GM12873 (cell line): ENCODE measurements around the gene RBFOX2.

Experiments used
- TF ChIP-seq, protein P1 (sequence below): IDR thresholded peaks from 2 replicates; pipeline ENCODE4 v1.5.1; 2012; ENCODE audit warnings: low read depth, mild to moderate bottlenecking, moderate library complexity, low read length, control low read depth; ENCODE audit not compliant: insufficient read depth; ENCODE audit errors: missing control alignments

Gene RBFOX2

DNA sequence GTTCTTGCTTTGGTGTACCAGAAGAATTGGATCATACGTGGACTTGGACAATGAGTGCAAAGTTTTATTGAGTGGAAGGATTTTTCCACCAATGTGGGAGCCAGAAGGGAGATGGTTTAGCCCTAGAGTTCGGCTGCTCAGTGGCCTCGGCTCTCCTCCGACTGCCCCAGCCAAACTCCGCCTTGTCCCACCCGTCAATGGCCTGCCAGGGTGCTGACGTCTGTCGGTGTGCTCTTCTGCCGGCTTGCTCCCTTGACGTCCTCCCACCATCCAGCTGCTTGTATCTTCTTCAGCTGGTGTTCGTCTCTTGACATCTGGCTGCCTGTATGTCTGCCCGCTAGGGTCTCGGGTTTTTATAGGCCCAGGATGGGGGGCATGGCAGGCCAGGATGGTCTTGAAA, 156.2 kb downstream of the RBFOX2 start:
- TF ChIP-seq, protein P1, sequence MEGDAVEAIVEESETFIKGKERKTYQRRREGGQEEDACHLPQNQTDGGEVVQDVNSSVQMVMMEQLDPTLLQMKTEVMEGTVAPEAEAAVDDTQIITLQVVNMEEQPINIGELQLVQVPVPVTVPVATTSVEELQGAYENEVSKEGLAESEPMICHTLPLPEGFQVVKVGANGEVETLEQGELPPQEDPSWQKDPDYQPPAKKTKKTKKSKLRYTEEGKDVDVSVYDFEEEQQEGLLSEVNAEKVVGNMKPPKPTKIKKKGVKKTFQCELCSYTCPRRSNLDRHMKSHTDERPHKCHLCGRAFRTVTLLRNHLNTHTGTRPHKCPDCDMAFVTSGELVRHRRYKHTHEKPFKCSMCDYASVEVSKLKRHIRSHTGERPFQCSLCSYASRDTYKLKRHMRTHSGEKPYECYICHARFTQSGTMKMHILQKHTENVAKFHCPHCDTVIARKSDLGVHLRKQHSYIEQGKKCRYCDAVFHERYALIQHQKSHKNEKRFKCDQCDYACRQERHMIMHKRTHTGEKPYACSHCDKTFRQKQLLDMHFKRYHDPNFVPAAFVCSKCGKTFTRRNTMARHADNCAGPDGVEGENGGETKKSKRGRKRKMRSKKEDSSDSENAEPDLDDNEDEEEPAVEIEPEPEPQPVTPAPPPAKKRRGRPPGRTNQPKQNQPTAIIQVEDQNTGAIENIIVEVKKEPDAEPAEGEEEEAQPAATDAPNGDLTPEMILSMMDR: no peak

DNA sequence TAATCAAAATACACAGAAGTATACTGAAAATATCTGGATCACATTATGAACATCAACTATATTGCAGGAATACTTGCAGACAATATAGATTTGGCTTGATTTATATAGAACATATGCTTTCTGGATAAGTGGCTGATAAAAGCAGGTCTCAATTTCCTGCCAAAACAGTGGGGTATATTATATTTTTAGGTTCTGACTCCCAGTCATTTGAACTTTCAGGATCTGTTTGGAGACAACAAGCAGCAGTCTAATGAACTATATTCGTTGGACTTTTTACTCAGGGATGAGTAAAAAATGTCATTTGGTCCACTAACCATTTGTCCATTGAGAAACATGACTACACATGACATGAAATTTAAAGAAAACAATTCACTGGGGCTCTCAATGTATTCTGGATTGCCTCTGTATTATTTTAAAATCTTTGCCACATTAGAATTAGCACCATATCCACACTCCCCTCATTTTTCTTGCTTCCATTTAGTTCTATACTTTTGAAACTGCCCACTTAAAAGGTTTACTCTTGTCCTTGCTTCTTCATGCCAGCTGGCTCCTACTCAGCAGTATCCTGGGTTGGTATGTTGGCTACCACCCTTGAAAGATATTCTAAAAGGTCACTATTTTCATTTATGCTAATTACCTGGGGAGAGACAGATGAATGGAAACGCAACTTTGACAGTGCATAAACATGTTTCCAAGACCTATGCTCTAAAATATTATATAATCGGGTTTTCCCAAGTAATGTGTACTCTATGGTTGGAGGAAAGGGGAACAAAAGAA, 157.9 kb downstream of the RBFOX2 start:
- TF ChIP-seq, protein P1: no peak

DNA sequence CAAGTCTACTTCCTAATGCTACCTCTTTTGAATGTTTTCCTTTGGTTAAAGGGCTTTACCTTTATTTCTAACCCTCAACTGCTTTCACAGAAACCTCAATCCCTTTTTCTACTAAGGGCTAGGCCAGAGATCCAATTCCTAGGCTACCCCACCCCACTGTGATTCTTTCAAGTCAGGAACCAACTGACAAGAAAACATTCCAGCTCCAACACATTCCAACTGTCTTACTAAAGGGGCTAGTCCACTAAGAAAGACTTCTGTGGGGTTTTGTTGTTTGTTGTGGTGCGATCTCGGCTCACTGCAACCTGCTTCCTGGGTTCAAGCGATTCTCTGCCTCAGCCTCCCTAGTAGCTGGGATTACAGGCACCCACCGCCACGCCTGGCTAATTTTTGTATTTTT, 159.7 kb downstream of the RBFOX2 start:
- TF ChIP-seq, protein P1: no peak

DNA sequence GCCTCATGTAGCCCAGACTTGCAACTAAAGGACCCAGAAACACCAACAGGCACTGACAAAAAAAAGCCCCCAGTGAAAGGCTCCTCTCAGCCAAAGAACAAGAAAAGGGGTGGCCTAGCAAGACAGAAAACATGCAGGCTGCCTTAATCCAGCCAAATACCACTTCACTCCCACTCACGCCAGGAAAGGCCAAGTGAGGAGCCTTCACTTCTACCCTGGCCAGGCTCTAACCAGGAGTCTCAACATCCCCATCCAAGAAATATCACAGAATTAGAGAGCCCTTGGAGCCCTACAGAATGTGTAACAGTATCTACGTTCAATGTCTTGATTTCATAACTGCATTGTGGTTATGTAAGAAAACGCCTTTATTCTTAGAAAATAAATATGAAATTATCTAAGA, 162.0 kb downstream of the RBFOX2 start:
- TF ChIP-seq, protein P1: no peak

DNA sequence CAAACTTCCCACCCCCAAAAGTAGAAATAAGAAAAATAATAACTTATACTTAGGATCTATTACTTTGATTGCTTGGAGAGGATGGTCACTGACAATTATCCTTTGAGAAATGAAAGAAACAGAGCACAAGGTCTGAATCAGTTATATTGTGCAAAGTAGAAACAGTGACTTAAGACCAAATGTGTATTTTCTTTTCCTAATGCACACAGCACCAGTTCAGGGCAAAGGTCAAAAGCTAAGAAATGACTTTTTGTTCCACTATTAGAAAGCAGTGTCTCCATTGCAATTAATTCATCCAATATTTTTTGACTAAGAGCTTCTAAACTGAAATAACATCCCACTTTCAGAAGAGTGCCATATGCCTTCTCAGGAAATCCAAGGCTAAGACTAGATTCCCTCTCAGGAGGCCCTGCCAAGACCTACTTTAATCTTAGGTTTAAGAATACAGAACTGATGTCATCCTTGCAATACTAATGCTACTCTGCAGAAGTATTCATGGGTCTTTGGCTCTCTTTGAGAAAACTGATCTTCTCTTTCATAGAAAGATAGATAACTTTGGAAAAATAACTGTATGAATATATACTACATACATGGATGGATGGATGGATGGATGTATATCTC, 164.0 kb downstream of the RBFOX2 start:
- TF ChIP-seq, protein P1: no peak

DNA sequence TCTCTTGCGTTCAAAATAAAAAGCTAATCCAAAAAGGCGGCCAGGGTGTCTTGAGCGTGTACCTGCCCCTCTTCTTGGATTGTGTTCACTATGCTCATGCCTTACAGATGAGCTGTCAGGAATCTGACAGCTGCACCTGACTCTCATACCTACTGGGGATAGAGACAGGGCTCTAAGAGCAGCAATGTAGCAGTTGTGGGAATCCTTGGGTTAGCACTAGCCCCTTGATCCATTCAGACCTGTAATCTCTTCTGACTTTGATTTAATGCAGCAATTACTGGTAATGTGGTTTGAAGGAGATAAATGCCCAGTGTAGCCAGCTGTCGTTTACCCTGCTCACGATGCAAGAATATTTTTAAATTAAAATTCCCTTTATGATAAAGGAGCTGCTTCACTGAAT, 165.2 kb downstream of the RBFOX2 start:
- TF ChIP-seq, protein P1: no peak

DNA sequence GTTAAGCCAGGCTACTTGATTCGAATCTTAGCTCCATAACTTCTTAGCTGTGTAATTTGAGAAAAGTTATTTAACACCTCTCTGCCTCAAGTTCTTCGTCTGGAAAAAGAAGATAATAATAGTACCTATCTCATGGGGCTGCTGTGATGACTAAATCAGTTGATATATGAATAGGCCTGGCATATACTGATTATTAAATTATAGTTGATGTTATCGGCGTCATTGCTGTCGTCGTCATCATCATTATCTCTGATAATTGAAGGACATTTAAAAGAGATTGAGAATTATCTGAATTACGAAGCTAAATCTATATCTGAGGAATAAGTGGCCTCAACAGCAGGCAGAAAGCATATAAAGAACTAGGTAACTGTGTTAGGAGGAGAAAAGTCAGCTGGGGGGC, 165.9 kb downstream of the RBFOX2 start:
- TF ChIP-seq, protein P1: no peak
